GM12878 (cell line): ENCODE data around the gene C1orf35. TPM values are rescaled to one million over a fixed set of nuclear protein-coding genes. Genes with fewer than 3 reads are reported as not detected.

Source experiments
- ATAC-seq: fragments of 200-7000 bp; cut with Tn5 transposase; 3 replicates; pipeline ENCODE4 v1.9.1; 2020; ENCODE audit warnings: mild to moderate bottlenecking, moderate library complexity
- BruUV-seq: library from RNA; stranded (reverse); fragments of 400-500 nt; replicated peaks from 2 replicates; lab custom pipeline; 2021; lab: Mats Ljungman, UMichigan
- CTCF ChIA-PET: fragments of 300-600 bp; sonication (Branson Sonifier 250); formaldehyde crosslinking; extraction: SDS; loops from one replicate; lab custom pipeline; 2021; ENCODE audit warnings: inconsistent platforms; lab: Yijun Ruan, JAX
- POLR2A ChIA-PET: fragments of 350-600 bp; formaldehyde crosslinking; extraction: SDS; loops from one replicate; lab custom pipeline; 2021; ENCODE audit warnings: inconsistent platforms; lab: Charles Lee
- RAD21 ChIA-PET: fragments of 300-600 bp; sonication (Branson Sonifier 250); formaldehyde crosslinking; loops from one replicate; lab custom pipeline; 2023; ENCODE audit warnings: antibody characterized with exemption; ENCODE audit not compliant: unreplicated experiment; lab: Charles Lee
- SMC1A ChIA-PET: fragments of 300-600 bp; sonication (Branson Sonifier 250); formaldehyde crosslinking; loops from one replicate; lab custom pipeline; 2023; ENCODE audit not compliant: unreplicated experiment, uncharacterized antibody; lab: Charles Lee
- DNase-seq: peaks from one replicate; pipeline ENCODE4 v3.0.0-alpha.2; 2011; ENCODE audit warnings: low read depth, low spot score
- FAIRE-seq: peaks from 3 replicates; lab custom pipeline; 2011; peaks lifted over from hg19 to GRCh38; lab: Jason Lieb, UNC
- H2AFZ ChIP-seq: 2 replicates; pipeline ENCODE4 v1.6.0; 2011; ENCODE audit warnings: low read depth, low read length, control low read depth; ENCODE audit not compliant: control insufficient read depth
- H3K27ac ChIP-seq: 2 replicates; pipeline ENCODE4 v1.5.1; 2011; ENCODE audit warnings: control low read depth; ENCODE audit not compliant: control insufficient read depth, insufficient read depth
- H3K27me3 ChIP-seq, 2 experiments: replicated peaks in 1 of 2; 2 replicates each; pipeline versions ENCODE4 v1.6.0 to v1.6.1; 2011; ENCODE audit warnings: low read length in 1 of 2; ENCODE audit not compliant: control insufficient read depth in 2 of 2, insufficient read depth in 2 of 2
- H3K36me3 ChIP-seq, 2 experiments: 2 replicates each; pipeline ENCODE4 v1.5.1; 2011; ENCODE audit warnings: low read length in 1 of 2; ENCODE audit not compliant: control insufficient read depth in 2 of 2, insufficient read depth in 2 of 2
- H3K4me1 ChIP-seq: 2 replicates; pipeline ENCODE4 v1.6.1; 2011; ENCODE audit warnings: mild to moderate bottlenecking, low read length, moderate library complexity, mixed read lengths; ENCODE audit not compliant: control insufficient read depth, insufficient read depth
- H3K4me2 ChIP-seq: 2 replicates; pipeline ENCODE4 v1.6.0; 2011; ENCODE audit warnings: control low read depth; ENCODE audit not compliant: control insufficient read depth, insufficient read depth
- H3K4me3 ChIP-seq: fragments of 200-600 bp; sonication (generic); 2 replicates; pipeline ENCODE4 v1.5.1; 2016
- H3K79me2 ChIP-seq: 2 replicates; pipeline ENCODE4 v1.6.0; 2011; ENCODE audit warnings: low read length; ENCODE audit not compliant: control insufficient read depth, insufficient read depth
- H3K9ac ChIP-seq: 2 replicates; pipeline ENCODE4 v1.8.0; 2011; ENCODE audit warnings: low read length, control low read depth, mixed read lengths; ENCODE audit not compliant: control insufficient read depth, insufficient read depth
- H3K9me3 ChIP-seq: replicated peaks from 3 replicates; pipeline ENCODE4 v1.5.1; 2011; ENCODE audit warnings: mild to moderate bottlenecking, low read length; ENCODE audit not compliant: control insufficient read depth, insufficient read depth
- H4K20me1 ChIP-seq: 2 replicates; pipeline ENCODE4 v1.6.0; 2011; ENCODE audit not compliant: control insufficient read depth, insufficient read depth
- ETV6 ChIP-seq, 2 experiments: fragments of 450-650 bp in 1 of 2; IDR thresholded peaks in 1 of 2; conservative IDR thresholded peaks in 1 of 2; 2 replicates each; pipeline ENCODE4 v1.6.1; 2014; ENCODE audit warnings: antibody characterized with exemption in 1 of 2, borderline replicate concordance in 1 of 2, low read depth in 1 of 2, mild to moderate bottlenecking in 1 of 2, moderate library complexity in 1 of 2
- FOS ChIP-seq: IDR thresholded peaks from 3 replicates; pipeline ENCODE4 v1.6.1; 2011; ENCODE audit warnings: borderline replicate concordance; ENCODE audit not compliant: insufficient read length; ENCODE audit errors: extremely low read depth
- MAX ChIP-seq: IDR thresholded peaks from 2 replicates; pipeline ENCODE4 v1.6.1; 2012; ENCODE audit warnings: low read depth, low read length, improper control_type of control experiment
- MYC ChIP-seq: IDR thresholded peaks from 2 replicates; pipeline ENCODE4 v1.6.1; 2011; ENCODE audit warnings: mild to moderate bottlenecking, low read length, moderate library complexity, inconsistent platforms; ENCODE audit not compliant: insufficient read depth, insufficient replicate concordance, insufficient read length, severe bottlenecking
- PAX5 ChIP-seq: IDR thresholded peaks from 2 replicates; pipeline ENCODE4 v1.6.1; 2011; ENCODE audit warnings: low read depth, low read length, borderline replicate concordance
- SMC3 ChIP-seq: IDR thresholded peaks from 2 replicates; pipeline ENCODE4 v1.6.1; 2011; ENCODE audit warnings: low read length, improper control_type of control experiment, borderline replicate concordance
- ZSCAN29 ChIP-seq: fragments of 450-650 bp; IDR thresholded peaks from 2 replicates; pipeline ENCODE4 v1.6.1; 2017; ENCODE audit warnings: mild to moderate bottlenecking, moderate library complexity
- WGBS: methylation state at CpG from one replicate; pipeline ENCODE4 v1.1.6; 2016; ENCODE audit warnings: low lambda C conversion rate; ENCODE audit not compliant: insufficient replicate concordance, insufficient coverage; ENCODE audit errors: missing lambda C conversion rate; 5-methylcytosine and 5-hydroxymethylcytosine counted together
- in situ Hi-C: fragments of 300-500 bp; cut with MboI; formaldehyde crosslinking; loops from 9 replicates; pipeline ENCODE4 v1.14.3; 2018; ENCODE audit warnings: mixed read lengths
- intact Hi-C: fragments of 100-400 bp; cut with micrococcal nuclease; formaldehyde crosslinking; loops from one replicate; pipeline ENCODE4 v1.14.2; 2022; ENCODE audit not compliant: unreplicated experiment
- polyA plus RNA-seq, 11 experiments: library from polyadenylated mRNA; depleted of rRNA in 4 of 11; unstranded in 6 of 11; stranded (reverse) in 5 of 11; fragments of >200 nt; fragmentation: Nextera tagmentation in 4 of 11; fragmentation: Illumina TruSeq in 1 of 11; extraction: Ambion mirVana in 4 of 11; extraction: Trizol in 1 of 11; gene quantifications; 1 replicate in 1 of 11; 2 replicates in 10 of 11; pipeline versions ENCODE4 v1.2.1 to v1.2.3, GENCODE V29; 2011 to 2016; ENCODE audit warnings: inconsistent platforms in 2 of 11, missing spikeins in 2 of 11, low read depth in 1 of 11
- total RNA-seq, 4 experiments: library from RNA; depleted of rRNA in 3 of 4; stranded (reverse); fragments of >200 nt in 3 of 4; fragmentation: Illumina TruSeq in 1 of 4; extraction: Trizol in 1 of 4; gene quantifications; 2 replicates each; pipeline versions ENCODE4 v1.2.1 to v1.2.3, GENCODE V29; 2013 to 2021
- TF ChIP-seq, protein P1 (sequence below): IDR thresholded peaks from 2 replicates; pipeline ENCODE4 v1.6.1; 2012; ENCODE audit warnings: mild to moderate bottlenecking, low read depth, low read length

C1orf35 gene
- total and polyA plus RNA-seq, 10 of the 15 experiments (the other 5 are each of a cell fraction or from before 2014, with no cell fraction given), result 2.5 to 27.0 (median 10.6) TPM

DNA sequence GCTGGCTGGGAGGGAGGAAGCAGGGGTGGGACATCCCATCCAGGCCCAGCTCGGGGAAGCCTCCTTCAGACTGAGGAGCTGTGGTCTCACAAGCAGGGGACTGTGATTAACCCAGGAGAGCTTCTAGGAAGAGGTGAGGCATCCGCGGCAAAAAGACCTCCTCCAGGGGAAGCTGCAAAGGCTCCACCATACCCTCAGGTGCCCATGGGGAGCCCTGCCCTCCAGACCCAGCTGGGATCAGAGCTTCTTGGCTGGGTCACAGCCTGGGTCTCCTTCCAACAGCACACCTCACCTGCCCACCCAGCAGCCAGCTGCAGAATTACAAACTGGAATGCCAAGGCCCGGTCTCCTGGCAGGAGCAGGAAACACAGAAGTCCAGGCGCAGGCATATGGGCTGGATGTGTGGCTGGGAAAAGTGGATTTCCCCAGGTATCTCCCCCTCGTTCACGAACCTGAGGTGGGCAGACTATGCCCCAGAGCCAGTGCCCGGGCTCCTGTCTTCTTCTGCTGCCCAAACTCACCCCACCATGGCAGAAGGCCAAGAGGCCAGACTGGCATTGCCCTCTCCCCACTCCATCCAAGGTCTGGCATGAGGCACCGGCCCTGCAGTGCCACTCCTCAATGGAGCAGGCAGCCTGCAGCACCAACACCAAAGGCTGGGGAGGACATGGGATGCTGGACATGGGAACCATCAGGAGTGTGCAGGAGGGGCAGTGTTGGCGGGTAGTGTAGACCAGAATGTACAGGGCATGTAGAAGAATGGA is 36.1 kb downstream of the C1orf35 start:
- Histone ChIP-seq H4K20me1 (no peaks in the 10 kb centered on the region), H3K9me3 (no peaks in the 10 kb centered on the region), H3K27ac (no peak overlapping the region), H3K79me2 (no peaks in the 10 kb centered on the region), H2AFZ (no peak overlapping the region), H3K4me1 (no peaks in the 10 kb centered on the region), H3K27me3 (no peaks in the 10 kb centered on the region), H3K4me3 (no peak overlapping the region), H3K9ac (no peak overlapping the region), H3K36me3 (no peaks in the 10 kb centered on the region), H3K4me2 (no peak overlapping the region)
- in situ Hi-C loops, result no loop called here
- WGBS, result 39% methylated on average over 10 of the region's 10 CpGs
- FAIRE-seq, result no peak
- ChIA-PET RAD21 (no interaction called here), CTCF (interaction anchor here (0.6 to 0.9 kb wide), 2 partner anchors 10 to 68 kb away, joined by 3 read pairs; no protein-coding TSS in a partner anchor), SMC1A (no interaction called here), POLR2A (no interaction called here)
- TF ChIP-seq PAX5 (no peak), FOS (no peak), MYC (no peak), SMC3 (no peak), MAX (no peak), ZSCAN29 (no peak), ETV6 (conservative IDR thresholded peaks at IDR 0.05 in 1 of 2, IDR thresholded peaks at IDR 0.05 in 1 of 2; ENCODE audit: borderline replicate concordance in 1 of 2, low read depth in 1 of 2) (no peak)
- TF ChIP-seq, protein P1, sequence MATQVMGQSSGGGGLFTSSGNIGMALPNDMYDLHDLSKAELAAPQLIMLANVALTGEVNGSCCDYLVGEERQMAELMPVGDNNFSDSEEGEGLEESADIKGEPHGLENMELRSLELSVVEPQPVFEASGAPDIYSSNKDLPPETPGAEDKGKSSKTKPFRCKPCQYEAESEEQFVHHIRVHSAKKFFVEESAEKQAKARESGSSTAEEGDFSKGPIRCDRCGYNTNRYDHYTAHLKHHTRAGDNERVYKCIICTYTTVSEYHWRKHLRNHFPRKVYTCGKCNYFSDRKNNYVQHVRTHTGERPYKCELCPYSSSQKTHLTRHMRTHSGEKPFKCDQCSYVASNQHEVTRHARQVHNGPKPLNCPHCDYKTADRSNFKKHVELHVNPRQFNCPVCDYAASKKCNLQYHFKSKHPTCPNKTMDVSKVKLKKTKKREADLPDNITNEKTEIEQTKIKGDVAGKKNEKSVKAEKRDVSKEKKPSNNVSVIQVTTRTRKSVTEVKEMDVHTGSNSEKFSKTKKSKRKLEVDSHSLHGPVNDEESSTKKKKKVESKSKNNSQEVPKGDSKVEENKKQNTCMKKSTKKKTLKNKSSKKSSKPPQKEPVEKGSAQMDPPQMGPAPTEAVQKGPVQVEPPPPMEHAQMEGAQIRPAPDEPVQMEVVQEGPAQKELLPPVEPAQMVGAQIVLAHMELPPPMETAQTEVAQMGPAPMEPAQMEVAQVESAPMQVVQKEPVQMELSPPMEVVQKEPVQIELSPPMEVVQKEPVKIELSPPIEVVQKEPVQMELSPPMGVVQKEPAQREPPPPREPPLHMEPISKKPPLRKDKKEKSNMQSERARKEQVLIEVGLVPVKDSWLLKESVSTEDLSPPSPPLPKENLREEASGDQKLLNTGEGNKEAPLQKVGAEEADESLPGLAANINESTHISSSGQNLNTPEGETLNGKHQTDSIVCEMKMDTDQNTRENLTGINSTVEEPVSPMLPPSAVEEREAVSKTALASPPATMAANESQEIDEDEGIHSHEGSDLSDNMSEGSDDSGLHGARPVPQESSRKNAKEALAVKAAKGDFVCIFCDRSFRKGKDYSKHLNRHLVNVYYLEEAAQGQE, result no peak
- intact Hi-C loops, result no loop called here
- BruUV-seq, result no TSS peak
- no peak for ATAC-seq
- DNase-seq, result no peak
